H1 (cell line): Measurements from ENCODE around the gene MGAT2. TPM values are rescaled to one million over a fixed set of nuclear protein-coding genes. Genes with fewer than 3 reads are reported as not detected.

Source experiments
- ATF3 ChIP-seq: IDR thresholded peaks from 2 replicates; pipeline ENCODE4 v1.6.1; 2011; ENCODE audit warnings: low read depth, mild to moderate bottlenecking, low read length; ENCODE audit not compliant: insufficient read depth
- BACH1 ChIP-seq: IDR thresholded peaks from 2 replicates; pipeline ENCODE4 v1.6.1; 2012; ENCODE audit warnings: low read length, improper control_type of control experiment
- BCL11A ChIP-seq, 2 experiments: IDR thresholded peaks; one replicate each; pipeline ENCODE4 v1.6.1; 2011; ENCODE audit warnings: low read depth in 2 of 2, low read length in 2 of 2, mild to moderate bottlenecking in 2 of 2
- CHD1 ChIP-seq: IDR thresholded peaks from 2 replicates; pipeline ENCODE4 v1.6.1; 2012; ENCODE audit warnings: low read depth, low read length, improper control_type of control experiment
- MAX ChIP-seq: IDR thresholded peaks from 2 replicates; pipeline ENCODE4 v1.6.1; 2012; ENCODE audit warnings: inconsistent platforms
- NRF1 ChIP-seq: IDR thresholded peaks from 2 replicates; pipeline ENCODE4 v1.6.1; 2011; ENCODE audit warnings: mild to moderate bottlenecking, low read depth, low read length, improper control_type of control experiment
- PHF8 ChIP-seq: fragments of 200-600 bp; sonication (generic); conservative IDR thresholded peaks from 2 replicates; pipeline ENCODE4 v1.7.1; 2012; ENCODE audit warnings: low read depth, mild to moderate bottlenecking, inconsistent platforms, low read length, moderate library complexity
- SAP30 ChIP-seq: fragments of 300-600 bp; sonication (generic); IDR thresholded peaks from 2 replicates; pipeline ENCODE4 v1.7.1; 2012; ENCODE audit warnings: low read length, moderate library complexity, mild to moderate bottlenecking, inconsistent platforms; ENCODE audit not compliant: insufficient read depth, insufficient replicate concordance
- SIN3A ChIP-seq, 2 experiments: IDR thresholded peaks in 1 of 2; conservative IDR thresholded peaks in 1 of 2; 2 replicates each; pipeline ENCODE4 v1.6.1; 2011 to 2012; ENCODE audit warnings: low read length in 2 of 2, improper control_type of control experiment in 1 of 2, low read depth in 1 of 2, mild to moderate bottlenecking in 1 of 2
- SP2 ChIP-seq: IDR thresholded peaks from 2 replicates; pipeline ENCODE4 v1.6.1; 2012; ENCODE audit warnings: mild to moderate bottlenecking, low read length, inconsistent platforms
- ZNF274 ChIP-seq: IDR thresholded peaks from 2 replicates; pipeline ENCODE4 v1.7.0; 2012; ENCODE audit warnings: low read length, borderline replicate concordance; ENCODE audit errors: extremely low read depth
- polyA plus RNA-seq, 7 experiments: library from polyadenylated mRNA; depleted of rRNA in 3 of 7; stranded (reverse) in 5 of 7; unstranded in 2 of 7; fragments of >200 nt in 5 of 7; fragments of 200-250 nt in 2 of 7; gene quantifications; 1 replicate in 5 of 7; 2 replicates in 1 of 7; 4 replicates in 1 of 7; pipeline versions ENCODE4 v1.2.1 to v1.2.3, GENCODE V29; 2011 to 2013; ENCODE audit warnings: missing spikeins in 2 of 7, mixed read lengths in 2 of 7
- total RNA-seq: library from RNA; stranded (reverse); fragmentation: NEBNext Ultra II Directional; extraction: Animal tissue kit (Norgen Biotek cat#: 25700); gene quantifications from 2 replicates; pipeline ENCODE4 v1.2.1, GENCODE V29; 2021

MGAT2 gene
- total and polyA plus RNA-seq, 2 of the 8 experiments (the other 6 are each of a cell fraction or from before 2014, with no cell fraction given) = 10.6 to 23.7 TPM

GRCh38 chr14:49642163-49642562 is 21.6 kb downstream of the MGAT2 start (continued):
- TF ChIP-seq MAX = no peak
- TF ChIP-seq ZNF274 = no peak
- no peak for TF ChIP-seq NRF1
- no peak for TF ChIP-seq SIN3A (conservative IDR thresholded peaks at IDR 0.05 in 1 of 2, IDR thresholded peaks at IDR 0.05 in 1 of 2; ENCODE audit: low read depth in 1 of 2, low read length in 2 of 2)
- no peak for TF ChIP-seq SP2
- TF ChIP-seq BACH1 = no peak
- no peak for TF ChIP-seq PHF8
- no peak for TF ChIP-seq BCL11A (IDR thresholded peaks at IDR 0.05; ENCODE audit: low read depth in 2 of 2, low read length in 2 of 2)
- no peak for TF ChIP-seq ATF3
- no peak for TF ChIP-seq SAP30
- no peak for TF ChIP-seq CHD1
